Endothelial cell of umbilical vein (primary cell): Measurements from ENCODE around the gene PARP12.

Experiments used
- EZH2 ChIP-seq: IDR thresholded peaks from 2 replicates; pipeline ENCODE4 v1.6.1; 2012; ENCODE audit warnings: borderline replicate concordance, low read depth, mild to moderate bottlenecking, moderate library complexity, low read length, inconsistent platforms; ENCODE audit not compliant: severe bottlenecking
- GATA2 ChIP-seq: IDR thresholded peaks from 2 replicates; pipeline ENCODE4 v1.7.0; 2011; ENCODE audit warnings: low read depth, mild to moderate bottlenecking, moderate library complexity, mixed read lengths, low read length; ENCODE audit not compliant: insufficient read length, insufficient read depth
- MYC ChIP-seq: IDR thresholded peaks from one replicate; pipeline ENCODE4 v1.6.1; 2011; ENCODE audit warnings: mild to moderate bottlenecking, low read depth, low read length
- POLR2A ChIP-seq: IDR thresholded peaks from 2 replicates; pipeline ENCODE4 v1.6.1; 2012; ENCODE audit warnings: low read depth, mild to moderate bottlenecking, control low read depth, low read length
- POLR2AphosphoS5 ChIP-seq: IDR thresholded peaks from 2 replicates; pipeline ENCODE4 v1.6.1; 2012; ENCODE audit warnings: low read depth, mild to moderate bottlenecking, control low read depth, low read length, moderate library complexity; ENCODE audit not compliant: insufficient read depth
- TF ChIP-seq, protein P1 (sequence below), 2 donors: IDR thresholded peaks; 1 replicate in 1 of 2; 2 replicates in 1 of 2; pipeline ENCODE4 v1.5.1; 2011; ENCODE audit warnings: low read length in 2 of 2, mild to moderate bottlenecking in 2 of 2, moderate library complexity in 2 of 2, control low read depth in 1 of 2, inconsistent platforms in 1 of 2, low read depth in 1 of 2; ENCODE audit not compliant: insufficient read depth in 1 of 2; ENCODE audit errors: extremely low read depth in 1 of 2
- TF ChIP-seq, protein P2 (sequence below): IDR thresholded peaks from 2 replicates; pipeline ENCODE4 v1.6.1; 2011; ENCODE audit not compliant: insufficient read depth, insufficient read length

DNA sequence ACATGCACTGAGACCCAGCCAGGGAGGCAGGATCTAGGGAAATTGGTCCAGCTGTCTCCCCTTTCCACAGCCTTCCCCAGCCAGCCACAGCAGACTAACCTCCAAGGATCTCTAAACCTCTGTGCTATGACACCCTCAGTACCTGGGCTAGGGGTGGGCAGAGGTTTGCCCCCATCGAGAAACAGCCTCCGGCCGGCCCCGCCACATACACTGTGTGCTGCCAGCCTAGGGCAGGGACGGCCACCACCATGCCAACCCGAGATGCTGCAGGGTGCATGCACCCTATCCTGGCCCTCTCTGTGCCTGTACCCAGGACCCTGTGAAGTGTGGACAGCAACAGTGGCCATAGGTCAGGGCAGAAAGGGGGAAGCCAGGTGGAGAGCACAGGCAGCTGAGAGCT is 58.1 kb downstream of the PARP12 start:
- TF ChIP-seq, protein P1, sequence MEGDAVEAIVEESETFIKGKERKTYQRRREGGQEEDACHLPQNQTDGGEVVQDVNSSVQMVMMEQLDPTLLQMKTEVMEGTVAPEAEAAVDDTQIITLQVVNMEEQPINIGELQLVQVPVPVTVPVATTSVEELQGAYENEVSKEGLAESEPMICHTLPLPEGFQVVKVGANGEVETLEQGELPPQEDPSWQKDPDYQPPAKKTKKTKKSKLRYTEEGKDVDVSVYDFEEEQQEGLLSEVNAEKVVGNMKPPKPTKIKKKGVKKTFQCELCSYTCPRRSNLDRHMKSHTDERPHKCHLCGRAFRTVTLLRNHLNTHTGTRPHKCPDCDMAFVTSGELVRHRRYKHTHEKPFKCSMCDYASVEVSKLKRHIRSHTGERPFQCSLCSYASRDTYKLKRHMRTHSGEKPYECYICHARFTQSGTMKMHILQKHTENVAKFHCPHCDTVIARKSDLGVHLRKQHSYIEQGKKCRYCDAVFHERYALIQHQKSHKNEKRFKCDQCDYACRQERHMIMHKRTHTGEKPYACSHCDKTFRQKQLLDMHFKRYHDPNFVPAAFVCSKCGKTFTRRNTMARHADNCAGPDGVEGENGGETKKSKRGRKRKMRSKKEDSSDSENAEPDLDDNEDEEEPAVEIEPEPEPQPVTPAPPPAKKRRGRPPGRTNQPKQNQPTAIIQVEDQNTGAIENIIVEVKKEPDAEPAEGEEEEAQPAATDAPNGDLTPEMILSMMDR (IDR thresholded peaks at IDR 0.05; ENCODE audit: extremely low read depth in 1 of 2, insufficient read depth in 1 of 2, low read depth in 1 of 2, low read length in 2 of 2) = no peak
- TF ChIP-seq POLR2A (no peak), EZH2 (no peak), POLR2AphosphoS5 (no peak), GATA2 (no peak), MYC (no peak)
- TF ChIP-seq, protein P2, sequence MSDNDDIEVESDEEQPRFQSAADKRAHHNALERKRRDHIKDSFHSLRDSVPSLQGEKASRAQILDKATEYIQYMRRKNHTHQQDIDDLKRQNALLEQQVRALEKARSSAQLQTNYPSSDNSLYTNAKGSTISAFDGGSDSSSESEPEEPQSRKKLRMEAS = no peak
